HepG2 (cell line): Measurements from ENCODE around the gene SSBP4. TPM values are rescaled to one million over a fixed set of nuclear protein-coding genes. Genes with fewer than 3 reads are reported as not detected.

Experiments used
- ARID2 ChIP-seq: sonication (generic); formaldehyde crosslinking; IDR thresholded peaks from 2 replicates; pipeline ENCODE4 v1.8.1; 2022; ENCODE audit warnings: mild to moderate bottlenecking, missing genetic modification reagents, borderline replicate concordance
- CREM ChIP-seq, 2 experiments: sonication (generic) in 1 of 2; formaldehyde crosslinking in 1 of 2; IDR thresholded peaks; 2 replicates each; pipeline versions ENCODE4 v1.4.0 to v1.6.1; 2016 to 2020; ENCODE audit warnings: antibody characterized with exemption in 1 of 2, mild to moderate bottlenecking in 1 of 2, missing genetic modification reagents in 1 of 2
- EP300 ChIP-seq, 3 experiments: sonication (generic) in 1 of 3; formaldehyde crosslinking in 1 of 3; IDR thresholded peaks; 2 replicates each; pipeline versions ENCODE4 v1.5.1 to v1.6.1; 2011 to 2020; ENCODE audit warnings: low read depth in 2 of 3, low read length in 2 of 3, borderline replicate concordance in 1 of 3, improper control_type of control experiment in 1 of 3, mild to moderate bottlenecking in 1 of 3, missing genetic modification reagents in 1 of 3, moderate library complexity in 1 of 3
- ETV6 ChIP-seq: sonication (generic); formaldehyde crosslinking; conservative IDR thresholded peaks from 2 replicates; pipeline ENCODE4 v1.4.0; 2020; ENCODE audit warnings: missing genetic modification reagents
- JARID2 ChIP-seq: sonication (generic); formaldehyde crosslinking; IDR thresholded peaks from 2 replicates; pipeline ENCODE4 v1.8.1; 2023; ENCODE audit warnings: missing genetic modification reagents, inconsistent platforms; ENCODE audit not compliant: insufficient replicate concordance
- KLF6 ChIP-seq: IDR thresholded peaks from 2 replicates; pipeline ENCODE4 v1.8.0; 2016; ENCODE audit warnings: missing biosample characterization, missing genetic modification reagents
- LCORL ChIP-seq, 2 experiments: fragments of 450-650 bp in 1 of 2; sonication (generic) in 1 of 2; formaldehyde crosslinking in 1 of 2; IDR thresholded peaks; 2 replicates each; pipeline versions ENCODE4 v1.5.0 to v1.6.1; 2017 to 2020; ENCODE audit warnings: antibody characterized with exemption in 1 of 2, missing genetic modification reagents in 1 of 2
- MED1 ChIP-seq: sonication (generic); formaldehyde crosslinking; IDR thresholded peaks from 2 replicates; pipeline ENCODE4 v1.4.0; 2020; ENCODE audit warnings: missing genetic modification reagents
- PHF21A ChIP-seq: sonication (generic); formaldehyde crosslinking; IDR thresholded peaks from 2 replicates; pipeline ENCODE4 v1.5.0; 2020; ENCODE audit warnings: mild to moderate bottlenecking, missing genetic modification reagents
- SMC3 ChIP-seq: IDR thresholded peaks from 2 replicates; pipeline ENCODE4 v1.6.1; 2011; ENCODE audit warnings: low read length, improper control_type of control experiment
- TBX2 ChIP-seq: sonication (generic); formaldehyde crosslinking; IDR thresholded peaks from 2 replicates; pipeline ENCODE4 v1.5.0; 2020; ENCODE audit warnings: missing genetic modification reagents, mild to moderate bottlenecking, borderline replicate concordance
- TFDP1 ChIP-seq: IDR thresholded peaks from 2 replicates; pipeline ENCODE4 v1.6.1; 2016; ENCODE audit warnings: missing compliant biosample characterization, missing genetic modification reagents, borderline replicate concordance
- ZBTB8A ChIP-seq: sonication (generic); formaldehyde crosslinking; IDR thresholded peaks from 2 replicates; pipeline ENCODE4 v1.4.0; 2020; ENCODE audit warnings: mild to moderate bottlenecking, low read depth, missing genetic modification reagents, borderline replicate concordance
- ZNF704 ChIP-seq: sonication (generic); formaldehyde crosslinking; IDR thresholded peaks from 2 replicates; pipeline ENCODE4 v1.8.1; 2023; ENCODE audit warnings: mild to moderate bottlenecking, inconsistent platforms, moderate library complexity, missing genetic modification reagents, borderline replicate concordance
- ZNF724P ChIP-seq: sonication (generic); formaldehyde crosslinking; IDR thresholded peaks from 2 replicates; pipeline ENCODE4 v1.8.0; 2022; ENCODE audit warnings: missing genetic modification reagents, borderline replicate concordance
- ZNF777 ChIP-seq: sonication (generic); formaldehyde crosslinking; IDR thresholded peaks from 2 replicates; pipeline ENCODE4 v1.4.0; 2020; ENCODE audit warnings: missing genetic modification reagents
- ZSCAN12 ChIP-seq: sonication (generic); formaldehyde crosslinking; IDR thresholded peaks from 2 replicates; pipeline ENCODE4 v1.9.0; 2021; ENCODE audit warnings: mild to moderate bottlenecking, missing genetic modification reagents
- polyA plus RNA-seq, 8 experiments: library from polyadenylated mRNA; depleted of rRNA in 3 of 8; stranded (reverse) in 7 of 8; unstranded in 1 of 8; fragments of >200 nt; fragmentation: Illumina TruSeq in 4 of 8; extraction: Trizol in 4 of 8; gene quantifications; 2 replicates each; pipeline versions ENCODE4 v1.2.1 to v1.2.3, GENCODE V29; 2011 to 2016; ENCODE audit warnings: low read depth in 4 of 8, missing spikeins in 1 of 8, mixed read lengths in 1 of 8; ENCODE audit not compliant: insufficient read depth in 1 of 8
- total RNA-seq, 5 experiments: library from RNA; depleted of rRNA; stranded (reverse); fragments of >200 nt; fragmentation: Illumina TruSeq; extraction: Trizol; gene quantifications; 2 replicates each; pipeline ENCODE4 v1.2.3, GENCODE V29; 2016; ENCODE audit warnings: low read depth in 1 of 5
- TF ChIP-seq, protein P1 (sequence below): sonication (generic); formaldehyde crosslinking; IDR thresholded peaks from 2 replicates; pipeline ENCODE4 v1.5.0; 2020; ENCODE audit warnings: mild to moderate bottlenecking, missing genetic modification reagents, borderline replicate concordance
- TF ChIP-seq, protein P2 (sequence below): sonication (generic); formaldehyde crosslinking; IDR thresholded peaks from 2 replicates; pipeline ENCODE4 v1.9.0; 2021; ENCODE audit warnings: missing genetic modification reagents, mild to moderate bottlenecking, borderline replicate concordance
- TF ChIP-seq, protein P3 (sequence below): sonication (generic); formaldehyde crosslinking; IDR thresholded peaks from 2 replicates; pipeline ENCODE4 v1.8.1; 2023; ENCODE audit warnings: missing genetic modification reagents, inconsistent platforms, borderline replicate concordance
- TF ChIP-seq, protein P4 (sequence below): sonication (generic); formaldehyde crosslinking; IDR thresholded peaks from 2 replicates; pipeline ENCODE4 v1.8.1; 2023; ENCODE audit warnings: mild to moderate bottlenecking, moderate library complexity, missing genetic modification reagents

SSBP4 gene
- total and polyA plus RNA-seq, 2 of the 13 experiments (the other 11 are each of a cell fraction or from before 2014, with no cell fraction given) = 20.8 to 39.5 TPM

DNA sequence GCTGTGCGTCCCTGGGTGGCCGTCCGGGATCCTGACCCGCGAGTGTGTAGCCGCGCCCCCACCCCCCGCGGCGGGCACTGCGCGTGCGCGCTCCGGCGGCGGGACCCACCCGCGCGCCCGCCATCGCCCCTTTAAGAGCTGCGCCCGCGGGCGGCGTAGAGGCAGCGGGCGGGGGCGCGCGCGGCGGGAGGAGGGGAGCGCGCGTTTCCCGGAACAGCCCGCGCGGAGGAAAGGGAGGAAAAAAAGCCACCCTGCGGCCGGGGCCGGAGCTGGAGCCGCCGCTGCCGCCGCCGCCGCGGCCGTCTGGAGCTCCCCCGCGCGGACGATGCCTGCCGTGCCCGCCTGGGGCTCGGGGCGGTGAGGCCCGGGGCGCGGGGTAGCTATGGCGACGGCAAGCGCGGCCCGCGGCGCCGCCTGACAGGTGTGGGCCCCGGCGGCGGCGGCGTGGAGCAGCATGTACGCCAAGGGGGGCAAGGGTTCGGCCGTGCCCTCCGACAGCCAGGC, at the start of gene SSBP4 (continued):
- TF ChIP-seq, protein P1, sequence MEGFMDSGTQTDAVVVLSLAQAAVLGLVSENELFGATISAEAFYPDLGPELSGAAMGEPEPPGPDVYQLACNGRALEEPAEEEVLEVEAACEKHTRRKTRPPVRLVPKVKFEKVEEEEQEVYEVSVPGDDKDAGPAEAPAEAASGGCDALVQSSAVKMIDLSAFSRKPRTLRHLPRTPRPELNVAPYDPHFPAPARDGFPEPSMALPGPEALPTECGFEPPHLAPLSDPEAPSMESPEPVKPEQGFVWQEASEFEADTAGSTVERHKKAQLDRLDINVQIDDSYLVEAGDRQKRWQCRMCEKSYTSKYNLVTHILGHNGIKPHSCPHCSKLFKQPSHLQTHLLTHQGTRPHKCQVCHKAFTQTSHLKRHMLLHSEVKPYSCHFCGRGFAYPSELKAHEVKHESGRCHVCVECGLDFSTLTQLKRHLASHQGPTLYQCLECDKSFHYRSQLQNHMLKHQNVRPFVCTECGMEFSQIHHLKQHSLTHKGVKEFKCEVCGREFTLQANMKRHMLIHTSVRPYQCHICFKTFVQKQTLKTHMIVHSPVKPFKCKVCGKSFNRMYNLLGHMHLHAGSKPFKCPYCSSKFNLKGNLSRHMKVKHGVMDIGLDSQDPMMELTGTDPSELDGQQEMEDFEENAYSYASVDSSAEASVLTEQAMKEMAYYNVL (CRISPR knock-in tag) = no peak
- no peak for TF ChIP-seq ZSCAN12 (CRISPR knock-in tag)
- no peak for TF ChIP-seq ARID2 (CRISPR knock-in tag)
- TF ChIP-seq KLF6 (CRISPR knock-in tag) = no peak
- no peak; the same call in 1 of the 2 replicates for TF ChIP-seq ETV6 (CRISPR knock-in tag)
- TF ChIP-seq, protein P2, sequence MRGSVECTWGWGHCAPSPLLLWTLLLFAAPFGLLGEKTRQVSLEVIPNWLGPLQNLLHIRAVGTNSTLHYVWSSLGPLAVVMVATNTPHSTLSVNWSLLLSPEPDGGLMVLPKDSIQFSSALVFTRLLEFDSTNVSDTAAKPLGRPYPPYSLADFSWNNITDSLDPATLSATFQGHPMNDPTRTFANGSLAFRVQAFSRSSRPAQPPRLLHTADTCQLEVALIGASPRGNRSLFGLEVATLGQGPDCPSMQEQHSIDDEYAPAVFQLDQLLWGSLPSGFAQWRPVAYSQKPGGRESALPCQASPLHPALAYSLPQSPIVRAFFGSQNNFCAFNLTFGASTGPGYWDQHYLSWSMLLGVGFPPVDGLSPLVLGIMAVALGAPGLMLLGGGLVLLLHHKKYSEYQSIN (CRISPR knock-in tag) = no peak
- TF ChIP-seq MED1 (CRISPR knock-in tag) = no peak
- TF ChIP-seq JARID2 = no peak
- TF ChIP-seq TFDP1 (CRISPR knock-in tag) = peak; percentile 63; the same call in 1 of the 2 replicates
- no peak for TF ChIP-seq ZBTB8A (CRISPR knock-in tag)
- no peak; the same call in 1 of the 2 replicates for TF ChIP-seq PHF21A
- no peak for TF ChIP-seq ZNF704
- no peak for TF ChIP-seq TBX2
- TF ChIP-seq LCORL (IDR thresholded peaks at IDR 0.05) = no peak
- no peak for TF ChIP-seq LCORL (CRISPR knock-in tag; IDR thresholded peaks at IDR 0.05)
- no peak for TF ChIP-seq CREM (IDR thresholded peaks at IDR 0.05)
- no peak for TF ChIP-seq CREM (CRISPR knock-in tag; IDR thresholded peaks at IDR 0.05)
- TF ChIP-seq ZNF724P (CRISPR knock-in tag) = no peak
- TF ChIP-seq EP300 (IDR thresholded peaks at IDR 0.05; ENCODE audit: low read depth in 2 of 2, low read length in 2 of 2) = peak in 1 of 2 experiments; percentile 87; a peak in 2 of 4 replicates
- no peak for TF ChIP-seq EP300 (CRISPR knock-in tag; IDR thresholded peaks at IDR 0.05; ENCODE audit: borderline replicate concordance)
- TF ChIP-seq, protein P3, sequence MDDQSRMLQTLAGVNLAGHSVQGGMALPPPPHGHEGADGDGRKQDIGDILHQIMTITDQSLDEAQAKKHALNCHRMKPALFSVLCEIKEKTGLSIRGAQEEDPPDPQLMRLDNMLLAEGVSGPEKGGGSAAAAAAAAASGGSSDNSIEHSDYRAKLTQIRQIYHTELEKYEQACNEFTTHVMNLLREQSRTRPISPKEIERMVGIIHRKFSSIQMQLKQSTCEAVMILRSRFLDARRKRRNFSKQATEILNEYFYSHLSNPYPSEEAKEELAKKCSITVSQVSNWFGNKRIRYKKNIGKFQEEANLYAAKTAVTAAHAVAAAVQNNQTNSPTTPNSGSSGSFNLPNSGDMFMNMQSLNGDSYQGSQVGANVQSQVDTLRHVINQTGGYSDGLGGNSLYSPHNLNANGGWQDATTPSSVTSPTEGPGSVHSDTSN (CRISPR knock-in tag) = no peak
- TF ChIP-seq, protein P4, sequence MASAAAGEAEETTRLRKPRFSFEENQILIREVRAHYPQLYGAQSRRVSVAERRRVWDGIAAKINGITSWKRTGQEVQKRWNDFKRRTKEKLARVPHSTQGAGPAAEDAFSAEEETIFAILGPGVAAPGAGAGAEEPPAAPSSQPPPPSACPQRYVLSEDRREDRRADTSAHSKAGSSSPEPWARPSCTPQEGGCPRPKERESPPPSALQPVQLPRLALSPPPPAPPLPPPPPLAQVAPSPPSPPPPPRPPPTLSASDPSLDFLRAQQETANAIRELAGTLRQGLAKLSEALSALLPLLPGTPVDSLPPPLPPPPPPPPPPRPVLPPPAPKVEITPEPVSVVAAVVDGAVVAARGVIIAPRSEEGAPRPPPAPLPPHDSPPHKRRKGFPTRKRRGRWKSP (CRISPR knock-in tag) = no peak
- TF ChIP-seq SMC3 = no peak
- peak; percentile 75; the same call in 1 of the 2 replicates for TF ChIP-seq ZNF777 (CRISPR knock-in tag)
